ENCODE data around the gene ACTRT2. TPM values are rescaled to one million over a fixed set of nuclear protein-coding genes. Genes with fewer than 3 reads are reported as not detected.

ACTRT2 gene
- total RNA-seq, 1 experiment from 2014 or later = not detected

- Histone ChIP-seq H3K23ac (ENCODE audit: insufficient read length, low read depth, low read length) (no peak overlapping the region), H3K14ac (ENCODE audit: insufficient read depth, low read length) (no peak overlapping the region), H4K20me1 (ENCODE audit: control insufficient read depth, insufficient read depth, insufficient read length) (no peaks in the 10 kb centered on the region), H4K91ac (ENCODE audit: insufficient read length, low read depth, low read length) (no peak overlapping the region), H3K79me2 (ENCODE audit: insufficient read depth, low read length) (no peaks in the 10 kb centered on the region), H4K8ac (replicated peaks; ENCODE audit: insufficient read length, low read depth, low read length) (no peak overlapping the region), H3K4ac (ENCODE audit: low read depth, low read length) (no peak overlapping the region), H2BK12ac (ENCODE audit: insufficient read length, low read depth, low read length) (no peak overlapping the region), H2BK5ac (ENCODE audit: insufficient read length, low read length) (no peak overlapping the region), H2BK20ac (ENCODE audit: low read depth, low read length, poor library complexity, severe bottlenecking) (no peak overlapping the region), H2BK15ac (ENCODE audit: low read depth, low read length) (no peak overlapping the region), H3K27ac (ENCODE audit: insufficient read length, low read depth, low read length) (no peak overlapping the region), H2AFZ (ENCODE audit: low read length) (no peak overlapping the region), H4K5ac (ENCODE audit: insufficient read length, low read depth, low read length) (no peak overlapping the region), H2BK120ac (ENCODE audit: low read depth, low read length, poor library complexity, severe bottlenecking) (no peak overlapping the region), H3T11ph (ENCODE audit: low read length) (no peak overlapping the region), H3K4me2 (ENCODE audit: insufficient read depth, insufficient read length, low read length) (no peak overlapping the region), H2AK5ac (ENCODE audit: insufficient read length, low read length) (no peak overlapping the region), H3K23me2 (ENCODE audit: insufficient read length, low read depth, low read length, poor library complexity, severe bottlenecking) (no peaks in the 10 kb centered on the region), H3K27me3 (ENCODE audit: insufficient read depth, low read length) (no peaks in the 10 kb centered on the region), H3K9ac (ENCODE audit: extremely low read depth, insufficient read length, low read length) (no peak overlapping the region), H3K4me1 (ENCODE audit: insufficient read depth, low read length) (no peaks in the 10 kb centered on the region), H3K56ac (ENCODE audit: insufficient read length, low read depth, low read length) (no peak overlapping the region), H3K18ac (ENCODE audit: insufficient read length, low read depth, low read length) (no peak overlapping the region), H3K9me3 (ENCODE audit: control insufficient read depth, low read depth, low read length) (peaks cover 71% of the 10 kb centered on the region), H3K79me1 (ENCODE audit: insufficient read depth, low read depth, low read length, poor library complexity, severe bottlenecking) (no peaks in the 10 kb centered on the region)
- peaks cover 9% of the 10 kb centered on the region for H3K27me3 Mint-ChIP-seq (ENCODE audit: low read depth)
- H3K36me3 Mint-ChIP-seq (ENCODE audit: insufficient read depth in 1 of 3, low read depth in 3 of 3) = peaks cover 0 to 23% (median 3%) of the 10 kb centered on the region in 3 experiments; a peak in 3 of 7 replicates
- no peak for TF ChIP-seq CTCF (conservative IDR thresholded peaks at IDR 0.05)
- H3K4me1 Mint-ChIP-seq = peaks cover 0 to 5% of the 10 kb centered on the region in 2 experiments; a peak in 1 of 4 replicates
- H3K9me3 Mint-ChIP-seq = peaks cover 9 to 58% of the 10 kb centered on the region in 2 experiments; a peak in 4 of 5 replicates
- WGBS (ENCODE audit: extremely low coverage, insufficient read length, low lambda C conversion rate) = no CpG with 5 or more reads among the region's 21 CpGs
- no peak overlapping the region for H3K27ac Mint-ChIP-seq
- DNase-seq = no peak
- H3K4me3 Mint-ChIP-seq = no peak overlapping the region
Observed at GRCh38 chr1:2983706-2984398, 37.4 kb upstream of the ACTRT2 start.
